Measurements from ENCODE around the gene CDKN2D.

DNA sequence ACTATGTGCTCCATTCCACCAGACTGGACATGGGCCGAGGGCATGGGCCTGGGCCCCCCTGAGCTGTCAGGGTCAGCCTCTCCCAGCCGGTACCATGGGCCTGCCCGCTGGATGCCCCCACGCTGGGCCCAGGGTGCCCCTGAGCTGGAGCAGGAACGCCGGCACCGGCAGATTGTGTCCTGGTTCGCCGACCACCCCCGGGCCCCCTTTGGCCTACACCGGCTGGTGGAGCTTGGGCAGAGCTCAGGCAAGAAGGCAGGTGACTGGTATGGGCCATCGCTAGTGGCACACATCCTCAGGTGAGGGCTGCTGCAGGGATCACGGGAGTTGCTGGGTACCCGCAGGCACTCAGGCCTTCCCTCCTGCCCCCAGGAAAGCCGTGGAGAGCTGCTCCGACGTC lies 22.0 kb downstream of the CDKN2D start:
- TF ChIP-seq EP300 (IDR thresholded peaks at IDR 0.05; ENCODE audit: borderline replicate concordance in 1 of 2, control insufficient read depth in 1 of 2, low read depth in 2 of 2, low read length in 2 of 2) (no peak), GABPA (IDR thresholded peaks at IDR 0.05; ENCODE audit: low read depth) (no peak), ZNF274 (IDR thresholded peaks at IDR 0.05; ENCODE audit: insufficient read depth, insufficient read length) (no peak), NFIC (IDR thresholded peaks at IDR 0.05; ENCODE audit: low read depth, low read length) (no peak), EZH2 (IDR thresholded peaks at IDR 0.05; ENCODE audit: borderline replicate concordance, control insufficient read depth, low read depth, low read length) (no peak), ZNF24 (IDR thresholded peaks at IDR 0.05) (no peak), TAF1 (IDR thresholded peaks at IDR 0.05; ENCODE audit: borderline replicate concordance, low read depth, low read length) (no peak)
- TF ChIP-seq, protein P1, sequence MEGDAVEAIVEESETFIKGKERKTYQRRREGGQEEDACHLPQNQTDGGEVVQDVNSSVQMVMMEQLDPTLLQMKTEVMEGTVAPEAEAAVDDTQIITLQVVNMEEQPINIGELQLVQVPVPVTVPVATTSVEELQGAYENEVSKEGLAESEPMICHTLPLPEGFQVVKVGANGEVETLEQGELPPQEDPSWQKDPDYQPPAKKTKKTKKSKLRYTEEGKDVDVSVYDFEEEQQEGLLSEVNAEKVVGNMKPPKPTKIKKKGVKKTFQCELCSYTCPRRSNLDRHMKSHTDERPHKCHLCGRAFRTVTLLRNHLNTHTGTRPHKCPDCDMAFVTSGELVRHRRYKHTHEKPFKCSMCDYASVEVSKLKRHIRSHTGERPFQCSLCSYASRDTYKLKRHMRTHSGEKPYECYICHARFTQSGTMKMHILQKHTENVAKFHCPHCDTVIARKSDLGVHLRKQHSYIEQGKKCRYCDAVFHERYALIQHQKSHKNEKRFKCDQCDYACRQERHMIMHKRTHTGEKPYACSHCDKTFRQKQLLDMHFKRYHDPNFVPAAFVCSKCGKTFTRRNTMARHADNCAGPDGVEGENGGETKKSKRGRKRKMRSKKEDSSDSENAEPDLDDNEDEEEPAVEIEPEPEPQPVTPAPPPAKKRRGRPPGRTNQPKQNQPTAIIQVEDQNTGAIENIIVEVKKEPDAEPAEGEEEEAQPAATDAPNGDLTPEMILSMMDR (IDR thresholded peaks at IDR 0.05 in 2 of 3, conservative IDR thresholded peaks at IDR 0.05 in 1 of 3; ENCODE audit: control insufficient read depth in 2 of 3, extremely low read depth in 1 of 3, insufficient read depth in 1 of 3, low read depth in 3 of 3, low read length in 3 of 3), result no peak
- TF ChIP-seq, protein P2, sequence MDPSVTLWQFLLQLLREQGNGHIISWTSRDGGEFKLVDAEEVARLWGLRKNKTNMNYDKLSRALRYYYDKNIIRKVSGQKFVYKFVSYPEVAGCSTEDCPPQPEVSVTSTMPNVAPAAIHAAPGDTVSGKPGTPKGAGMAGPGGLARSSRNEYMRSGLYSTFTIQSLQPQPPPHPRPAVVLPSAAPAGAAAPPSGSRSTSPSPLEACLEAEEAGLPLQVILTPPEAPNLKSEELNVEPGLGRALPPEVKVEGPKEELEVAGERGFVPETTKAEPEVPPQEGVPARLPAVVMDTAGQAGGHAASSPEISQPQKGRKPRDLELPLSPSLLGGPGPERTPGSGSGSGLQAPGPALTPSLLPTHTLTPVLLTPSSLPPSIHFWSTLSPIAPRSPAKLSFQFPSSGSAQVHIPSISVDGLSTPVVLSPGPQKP (IDR thresholded peaks at IDR 0.05; ENCODE audit: low read depth, low read length), result no peak
- TF ChIP-seq, protein P3, sequence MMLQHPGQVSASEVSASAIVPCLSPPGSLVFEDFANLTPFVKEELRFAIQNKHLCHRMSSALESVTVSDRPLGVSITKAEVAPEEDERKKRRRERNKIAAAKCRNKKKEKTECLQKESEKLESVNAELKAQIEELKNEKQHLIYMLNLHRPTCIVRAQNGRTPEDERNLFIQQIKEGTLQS (IDR thresholded peaks at IDR 0.05; ENCODE audit: borderline replicate concordance, extremely low read depth, low read depth, low read length), result no peak
- TF ChIP-seq, protein P4, sequence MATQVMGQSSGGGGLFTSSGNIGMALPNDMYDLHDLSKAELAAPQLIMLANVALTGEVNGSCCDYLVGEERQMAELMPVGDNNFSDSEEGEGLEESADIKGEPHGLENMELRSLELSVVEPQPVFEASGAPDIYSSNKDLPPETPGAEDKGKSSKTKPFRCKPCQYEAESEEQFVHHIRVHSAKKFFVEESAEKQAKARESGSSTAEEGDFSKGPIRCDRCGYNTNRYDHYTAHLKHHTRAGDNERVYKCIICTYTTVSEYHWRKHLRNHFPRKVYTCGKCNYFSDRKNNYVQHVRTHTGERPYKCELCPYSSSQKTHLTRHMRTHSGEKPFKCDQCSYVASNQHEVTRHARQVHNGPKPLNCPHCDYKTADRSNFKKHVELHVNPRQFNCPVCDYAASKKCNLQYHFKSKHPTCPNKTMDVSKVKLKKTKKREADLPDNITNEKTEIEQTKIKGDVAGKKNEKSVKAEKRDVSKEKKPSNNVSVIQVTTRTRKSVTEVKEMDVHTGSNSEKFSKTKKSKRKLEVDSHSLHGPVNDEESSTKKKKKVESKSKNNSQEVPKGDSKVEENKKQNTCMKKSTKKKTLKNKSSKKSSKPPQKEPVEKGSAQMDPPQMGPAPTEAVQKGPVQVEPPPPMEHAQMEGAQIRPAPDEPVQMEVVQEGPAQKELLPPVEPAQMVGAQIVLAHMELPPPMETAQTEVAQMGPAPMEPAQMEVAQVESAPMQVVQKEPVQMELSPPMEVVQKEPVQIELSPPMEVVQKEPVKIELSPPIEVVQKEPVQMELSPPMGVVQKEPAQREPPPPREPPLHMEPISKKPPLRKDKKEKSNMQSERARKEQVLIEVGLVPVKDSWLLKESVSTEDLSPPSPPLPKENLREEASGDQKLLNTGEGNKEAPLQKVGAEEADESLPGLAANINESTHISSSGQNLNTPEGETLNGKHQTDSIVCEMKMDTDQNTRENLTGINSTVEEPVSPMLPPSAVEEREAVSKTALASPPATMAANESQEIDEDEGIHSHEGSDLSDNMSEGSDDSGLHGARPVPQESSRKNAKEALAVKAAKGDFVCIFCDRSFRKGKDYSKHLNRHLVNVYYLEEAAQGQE (IDR thresholded peaks at IDR 0.05; ENCODE audit: low read depth, low read length), result no peak
- TF ChIP-seq, protein P5, sequence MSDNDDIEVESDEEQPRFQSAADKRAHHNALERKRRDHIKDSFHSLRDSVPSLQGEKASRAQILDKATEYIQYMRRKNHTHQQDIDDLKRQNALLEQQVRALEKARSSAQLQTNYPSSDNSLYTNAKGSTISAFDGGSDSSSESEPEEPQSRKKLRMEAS (IDR thresholded peaks at IDR 0.05; ENCODE audit: low read depth, low read length), result no peak

Data from GM12878 (cell line).